ENCODE data around the gene FRYL.

Gene FRYL

DNA sequence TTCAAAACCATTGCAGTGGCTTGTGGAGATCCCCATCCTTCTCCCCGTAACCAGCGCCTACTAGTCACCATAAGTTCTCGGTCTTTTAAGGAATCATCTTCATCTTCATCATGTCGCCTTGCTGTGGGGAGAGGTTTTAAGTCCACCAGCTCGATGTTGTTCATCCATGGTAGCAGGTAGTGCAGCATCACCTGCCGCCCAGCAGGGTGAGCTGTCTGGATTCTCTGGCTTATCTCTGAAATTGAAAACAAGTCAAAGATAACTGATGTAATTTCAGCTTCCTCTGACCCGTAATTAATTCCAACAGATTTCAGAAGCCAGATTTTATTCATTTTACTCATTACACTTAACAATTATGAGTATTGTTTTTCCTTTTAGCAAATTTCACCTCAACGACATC lies 222.6 kb downstream of the FRYL start:
- H3K36me3 Mint-ChIP-seq (ENCODE audit: low read depth) = peaks cover 75% of the 10 kb centered on the region
- H3K4me1 Mint-ChIP-seq = no peaks in the 10 kb centered on the region
- no peak overlapping the region for H3K27ac Mint-ChIP-seq
- H3K9me3 Mint-ChIP-seq = no peaks in the 10 kb centered on the region
- no peak overlapping the region for H3K4me3 Mint-ChIP-seq
- no peaks in the 10 kb centered on the region for H3K27me3 Mint-ChIP-seq (ENCODE audit: low read depth)
- TF ChIP-seq CTCF (IDR thresholded peaks at IDR 0.05; ENCODE audit: unreplicated experiment in 3 of 3) = no peak

- Mint-ChIP-seq H3K9me3 (no peaks in the 10 kb centered on the region), H3K27me3 (ENCODE audit: low read depth) (no peaks in the 10 kb centered on the region), H3K27ac (no peak overlapping the region), H3K4me3 (no peak overlapping the region), H3K36me3 (ENCODE audit: low read depth) (peaks cover 73% of the 10 kb centered on the region), H3K4me1 (no peaks in the 10 kb centered on the region)
- TF ChIP-seq CTCF (IDR thresholded peaks at IDR 0.05; ENCODE audit: unreplicated experiment in 3 of 3) = no peak
Observed at GRCh38 chr4:48556268-48556667, 223.8 kb downstream of the FRYL start.

DNA sequence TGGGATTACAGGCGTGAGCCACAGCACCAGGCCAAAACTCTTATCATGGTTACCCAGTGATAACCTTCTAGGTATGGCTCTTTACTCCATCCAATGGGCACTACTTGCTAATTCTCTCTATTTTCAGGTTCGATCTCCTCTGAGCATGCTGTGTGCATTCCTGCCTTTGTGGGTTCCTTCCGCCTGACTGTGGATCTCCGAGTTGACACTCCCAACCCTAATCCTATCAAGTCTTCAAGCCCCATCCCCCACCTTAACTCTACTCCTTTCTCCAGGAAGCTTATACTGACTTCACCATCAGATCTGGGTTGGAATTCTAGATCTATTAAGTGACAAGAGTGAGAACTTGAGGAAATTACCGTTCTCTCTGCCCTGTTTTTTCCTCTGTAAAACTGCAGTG lies 225.5 kb downstream of the FRYL start:
- H3K4me1 Mint-ChIP-seq = no peaks in the 10 kb centered on the region
- no peak for TF ChIP-seq CTCF (IDR thresholded peaks at IDR 0.05; ENCODE audit: unreplicated experiment in 3 of 3)
- H3K27ac Mint-ChIP-seq = no peak overlapping the region
- H3K4me3 Mint-ChIP-seq = no peak overlapping the region
- no peaks in the 10 kb centered on the region for H3K27me3 Mint-ChIP-seq (ENCODE audit: low read depth)
- no peaks in the 10 kb centered on the region for H3K9me3 Mint-ChIP-seq
- H3K36me3 Mint-ChIP-seq (ENCODE audit: low read depth) = peaks cover 72% of the 10 kb centered on the region

DNA sequence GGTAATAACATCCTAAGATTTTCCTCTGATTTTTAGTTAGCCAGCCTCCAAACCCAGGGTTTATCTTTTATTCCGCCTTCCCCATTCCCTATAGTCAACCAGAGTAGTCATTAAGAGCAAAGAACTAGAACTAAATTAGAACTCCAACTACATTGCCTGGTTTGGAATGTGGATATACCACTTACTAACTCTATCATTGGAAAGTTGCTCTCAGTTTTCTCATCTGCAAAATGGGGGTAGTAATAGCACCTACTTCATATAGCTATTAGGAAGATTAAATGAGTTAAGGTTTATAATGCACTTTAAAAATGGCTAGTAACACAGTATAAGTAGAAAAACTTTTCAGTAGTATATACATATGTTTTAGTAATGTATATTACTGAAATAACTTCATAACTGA lies 226.4 kb downstream of the FRYL start:
- Mint-ChIP-seq H3K9me3 (no peaks in the 10 kb centered on the region), H3K4me3 (no peak overlapping the region), H3K4me1 (no peaks in the 10 kb centered on the region), H3K27ac (no peak overlapping the region), H3K36me3 (ENCODE audit: low read depth) (peaks cover 72% of the 10 kb centered on the region), H3K27me3 (ENCODE audit: low read depth) (no peaks in the 10 kb centered on the region)
- TF ChIP-seq CTCF (IDR thresholded peaks at IDR 0.05; ENCODE audit: unreplicated experiment in 3 of 3) = no peak

DNA sequence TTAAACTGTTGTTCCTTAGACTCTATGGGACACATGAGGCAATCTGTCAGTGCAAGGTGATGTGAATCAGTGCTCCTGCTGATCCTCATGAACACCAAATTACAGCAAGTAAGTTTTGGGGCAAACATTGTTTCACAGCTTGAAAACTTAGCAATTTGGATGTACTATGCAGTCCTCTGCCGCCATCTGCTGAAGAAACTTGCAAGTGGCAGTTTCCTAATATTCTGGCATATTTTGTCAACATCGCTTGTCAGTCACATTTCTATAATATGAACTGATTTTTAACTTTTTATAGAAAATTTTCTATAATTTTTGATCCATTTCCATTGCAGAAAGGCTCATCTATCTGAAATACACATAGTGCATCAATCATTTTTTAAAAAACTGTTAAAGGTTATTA lies 233.7 kb downstream of the FRYL start:
- no peaks in the 10 kb centered on the region for H3K4me1 Mint-ChIP-seq
- no peak overlapping the region for H3K4me3 Mint-ChIP-seq
- H3K27ac Mint-ChIP-seq = no peak overlapping the region
- H3K9me3 Mint-ChIP-seq = no peaks in the 10 kb centered on the region
- H3K27me3 Mint-ChIP-seq (ENCODE audit: low read depth) = no peaks in the 10 kb centered on the region
- TF ChIP-seq CTCF (IDR thresholded peaks at IDR 0.05; ENCODE audit: unreplicated experiment in 3 of 3) = peak; percentile 73 to 78 (median 73)
- peaks cover 66% of the 10 kb centered on the region for H3K36me3 Mint-ChIP-seq (ENCODE audit: low read depth)

GRCh38 chr4:48543796-48544195 lies 236.3 kb downstream of the FRYL start:
- peaks cover under 1% of the 10 kb centered on the region for H3K4me1 Mint-ChIP-seq
- peaks cover 58% of the 10 kb centered on the region for H3K36me3 Mint-ChIP-seq (ENCODE audit: low read depth)

More at GRCh38 chr4:48543796-48544195, 236.3 kb downstream of the FRYL start:
- Mint-ChIP-seq H3K9me3 (no peaks in the 10 kb centered on the region), H3K4me3 (no peak overlapping the region), H3K27me3 (ENCODE audit: low read depth) (no peaks in the 10 kb centered on the region), H3K27ac (peak overlapping the region; percentile 11 to 53 (median 18))
- TF ChIP-seq CTCF (IDR thresholded peaks at IDR 0.05; ENCODE audit: unreplicated experiment in 3 of 3) = no peak

All from nephron (organoid).